ENCODE measurements around the gene ADAM23.

ADAM23 gene

DNA sequence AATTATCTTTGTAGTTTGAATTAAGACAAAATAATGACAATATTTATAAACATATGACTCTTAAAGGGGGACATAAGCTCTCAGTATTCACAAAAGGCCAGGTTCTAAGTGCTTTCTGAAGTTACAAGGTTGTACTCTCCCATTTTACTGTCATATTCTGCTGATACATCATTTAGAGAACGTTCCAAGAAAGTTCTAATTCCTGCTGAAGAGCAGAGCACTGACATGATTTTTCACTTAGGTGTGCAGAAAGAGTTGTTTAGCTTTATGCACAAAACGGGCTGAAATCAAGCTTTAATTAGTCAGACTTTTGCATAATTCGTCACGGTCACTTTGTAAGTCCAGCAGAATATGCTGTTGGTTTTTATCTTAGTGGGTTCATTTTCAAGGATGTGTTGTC lies 37.3 kb downstream of the ADAM23 start:
- Histone ChIP-seq H4K20me1 (ENCODE audit: insufficient read depth, low read length) (no peaks in the 10 kb centered on the region), H3K4me1 (ENCODE audit: low read length) (peaks cover 5% of the 10 kb centered on the region; the same call in 1 of the 2 replicates), H3K9ac (ENCODE audit: low read length) (no peak overlapping the region), H3K9me3 (ENCODE audit: insufficient read depth, low read length) (no peaks in the 10 kb centered on the region), H3K79me2 (ENCODE audit: low read length) (no peaks in the 10 kb centered on the region), H3K4me2 (ENCODE audit: low read length) (no peak overlapping the region), H2AFZ (ENCODE audit: low read depth, low read length) (no peak overlapping the region), H3K36me3 (replicated peaks; ENCODE audit: low read depth, low read length) (peaks cover 5% of the 10 kb centered on the region), H3K4me3 (ENCODE audit: low read length) (no peak overlapping the region), H3K27ac (ENCODE audit: low read length) (no peak overlapping the region), H3K27me3 (ENCODE audit: low read depth, low read length) (no peaks in the 10 kb centered on the region)
- TF ChIP-seq CTCF (IDR thresholded peaks at IDR 0.05; ENCODE audit: low read depth, low read length) = no peak
- TF ChIP-seq EZH2phosphoT487 (IDR thresholded peaks at IDR 0.05; ENCODE audit: low read depth) = no peak

- no peak for TF ChIP-seq EZH2phosphoT487 (IDR thresholded peaks at IDR 0.05; ENCODE audit: low read depth)
- TF ChIP-seq CTCF (IDR thresholded peaks at IDR 0.05; ENCODE audit: low read depth, low read length) = no peak
- Histone ChIP-seq H3K79me2 (ENCODE audit: low read length) (no peaks in the 10 kb centered on the region), H3K27ac (ENCODE audit: low read length) (no peak overlapping the region)
Observed at GRCh38 chr2:206481056-206481455, 37.7 kb downstream of the ADAM23 start.

GRCh38 chr2:206482123-206482522 lies 38.8 kb downstream of the ADAM23 start:
- Histone ChIP-seq H3K9me3 (ENCODE audit: insufficient read depth, low read length) (no peaks in the 10 kb centered on the region), H4K20me1 (ENCODE audit: insufficient read depth, low read length) (no peaks in the 10 kb centered on the region), H3K4me2 (ENCODE audit: low read length) (no peak overlapping the region), H3K36me3 (replicated peaks; ENCODE audit: low read depth, low read length) (peaks cover 5% of the 10 kb centered on the region), H3K4me1 (ENCODE audit: low read length) (peaks cover 5% of the 10 kb centered on the region; the same call in 1 of the 2 replicates), H3K27ac (ENCODE audit: low read length) (no peak overlapping the region), H3K9ac (ENCODE audit: low read length) (no peak overlapping the region), H3K79me2 (ENCODE audit: low read length) (no peaks in the 10 kb centered on the region), H2AFZ (ENCODE audit: low read depth, low read length) (no peak overlapping the region), H3K4me3 (ENCODE audit: low read length) (no peak overlapping the region), H3K27me3 (ENCODE audit: low read depth, low read length) (no peaks in the 10 kb centered on the region)
- no peak for TF ChIP-seq CTCF (IDR thresholded peaks at IDR 0.05; ENCODE audit: low read depth, low read length)
- TF ChIP-seq EZH2phosphoT487 (IDR thresholded peaks at IDR 0.05; ENCODE audit: low read depth) = no peak

More at GRCh38 chr2:206481056-206481455, 37.7 kb downstream of the ADAM23 start:
- H3K9me3 ChIP-seq (ENCODE audit: insufficient read depth, low read length) = no peaks in the 10 kb centered on the region
- H3K4me3 ChIP-seq (ENCODE audit: low read length) = no peak overlapping the region
- no peak overlapping the region for H2AFZ ChIP-seq (ENCODE audit: low read depth, low read length)
- H3K9ac ChIP-seq (ENCODE audit: low read length) = no peak overlapping the region
- peaks cover 5% of the 10 kb centered on the region for H3K36me3 ChIP-seq (replicated peaks; ENCODE audit: low read depth, low read length)
- H3K27me3 ChIP-seq (ENCODE audit: low read depth, low read length) = no peaks in the 10 kb centered on the region
- H3K4me1 ChIP-seq (ENCODE audit: low read length) = peaks cover 5% of the 10 kb centered on the region; the same call in 1 of the 2 replicates
- H4K20me1 ChIP-seq (ENCODE audit: insufficient read depth, low read length) = no peaks in the 10 kb centered on the region
- H3K4me2 ChIP-seq (ENCODE audit: low read length) = no peak overlapping the region

DNA sequence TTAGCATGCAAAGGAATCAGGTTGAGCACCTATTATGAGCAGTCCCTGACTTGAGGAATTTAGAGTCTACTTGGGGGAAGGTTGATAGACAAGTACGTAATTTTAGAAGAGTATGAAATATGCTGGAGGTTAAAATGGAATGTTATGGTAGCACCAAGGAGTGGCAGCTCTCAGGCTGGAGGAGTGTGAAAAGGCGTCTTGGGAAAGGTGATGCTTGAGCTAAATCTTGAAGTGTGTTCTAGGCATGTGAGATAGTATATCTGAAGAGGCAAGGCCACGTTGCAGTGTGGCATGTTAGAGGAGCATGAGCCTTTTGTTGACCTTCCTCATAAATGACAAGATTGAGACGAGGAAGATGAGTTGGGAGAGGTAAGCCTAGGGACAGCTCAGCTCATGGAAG lies 39.3 kb downstream of the ADAM23 start:
- Histone ChIP-seq H3K9me3 (ENCODE audit: insufficient read depth, low read length) (no peaks in the 10 kb centered on the region), H3K4me2 (ENCODE audit: low read length) (no peak overlapping the region), H3K27ac (ENCODE audit: low read length) (no peak overlapping the region), H2AFZ (ENCODE audit: low read depth, low read length) (no peak overlapping the region), H3K36me3 (replicated peaks; ENCODE audit: low read depth, low read length) (peaks cover 5% of the 10 kb centered on the region), H3K4me3 (ENCODE audit: low read length) (no peak overlapping the region), H4K20me1 (ENCODE audit: insufficient read depth, low read length) (no peaks in the 10 kb centered on the region), H3K9ac (ENCODE audit: low read length) (no peak overlapping the region), H3K4me1 (ENCODE audit: low read length) (peaks cover 5% of the 10 kb centered on the region; the same call in 1 of the 2 replicates), H3K27me3 (ENCODE audit: low read depth, low read length) (no peaks in the 10 kb centered on the region), H3K79me2 (ENCODE audit: low read length) (no peaks in the 10 kb centered on the region)
- TF ChIP-seq EZH2phosphoT487 (IDR thresholded peaks at IDR 0.05; ENCODE audit: low read depth) = no peak
- no peak for TF ChIP-seq CTCF (IDR thresholded peaks at IDR 0.05; ENCODE audit: low read depth, low read length)
